Measurements from ENCODE around the gene TNP2. TPM values are rescaled to one million over a fixed set of nuclear protein-coding genes. Genes with fewer than 3 reads are reported as not detected.
"Not testable (repeated sequence)": the region's sequence is repeated elsewhere in the genome, so short reads cannot be mapped to it uniquely, and the experiment has no call there.

The TNP2 gene
- polyA plus RNA-seq, 3 donors = not detected

GRCh38 chr16:11290102-11290893 is 21.2 kb upstream of the TNP2 start:
- H4K20me1 ChIP-seq (ENCODE audit: insufficient read depth, low read length) = no peaks in the 10 kb centered on the region
- H3K9me3 Mint-ChIP-seq = peaks cover 0 to 5% (median 0%) of the 10 kb centered on the region in 7 donors

GRCh38 chr16:11289696-11290095 is 20.6 kb upstream of the TNP2 start:
- H3K36me3 Mint-ChIP-seq; H3K36me3 ChIP-seq (replicated peaks in 1 of 2; ENCODE audit: control insufficient read depth in 1 of 2, insufficient read depth in 2 of 2, low read length in 2 of 2); H4K20me1 ChIP-seq (ENCODE audit: insufficient read depth, low read length); DNase-seq; H3K9ac ChIP-seq (ENCODE audit: insufficient read depth, low read length, poor library complexity, severe bottlenecking); H3K27ac ChIP-seq (ENCODE audit: low read depth in 1 of 2, low read length in 2 of 2); H3K27me3 ChIP-seq (ENCODE audit: control insufficient read depth in 2 of 2, insufficient read depth in 2 of 2, low read length in 2 of 2); H3K4me2 ChIP-seq (replicated peaks; ENCODE audit: extremely low read depth, low read length, poor library complexity, severe bottlenecking); intact Hi-C loops (cut with micrococcal nuclease); H3K4me1 ChIP-seq (ENCODE audit: control insufficient read depth in 1 of 2, insufficient read depth in 2 of 2, low read length in 2 of 2); H2AFZ ChIP-seq (ENCODE audit: insufficient read depth, low read depth, low read length, poor library complexity, severe bottlenecking); H3K79me2 ChIP-seq (ENCODE audit: insufficient read depth, low read length); H3K4me3 ChIP-seq (replicated peaks in 1 of 3; ENCODE audit: low read depth in 2 of 3, low read length in 3 of 3); H3K4me1 Mint-ChIP-seq; H3K9me3 Mint-ChIP-seq; H3K9me3 ChIP-seq (replicated peaks in 1 of 2; ENCODE audit: control insufficient read depth in 1 of 2, insufficient read depth in 1 of 2, low read length in 2 of 2): not testable (repeated sequence)
- Mint-ChIP-seq H3K4me3 (peak overlapping the region in 1 of 2 donors; percentile 23), H3K27me3 (ENCODE audit: low read depth in 3 of 3) (peaks cover 39 to 48% (median 45%) of the 10 kb centered on the region in 3 donors), H3K27ac (peak overlapping the region in 1 of 7 donors; percentile 27)
- no CpG with 5 or more reads among the region's 4 CpGs for WGBS (ENCODE audit: insufficient coverage)

More at GRCh38 chr16:11290102-11290893, 21.2 kb upstream of the TNP2 start:
- no peak for DNase-seq
- peaks cover 8% of the 10 kb centered on the region for H3K4me1 Mint-ChIP-seq
- H3K4me2 ChIP-seq (replicated peaks; ENCODE audit: extremely low read depth, low read length, poor library complexity, severe bottlenecking) = no peak overlapping the region
- no peaks in the 10 kb centered on the region for H3K36me3 ChIP-seq (replicated peaks in 1 of 2; ENCODE audit: control insufficient read depth in 1 of 2, insufficient read depth in 2 of 2, low read length in 2 of 2)
- H3K4me3 ChIP-seq (replicated peaks in 1 of 3; ENCODE audit: low read depth in 2 of 3, low read length in 3 of 3) = no peak overlapping the region
- WGBS (ENCODE audit: insufficient coverage) = 92% methylated on average over 7 of the region's 8 CpGs
- no peaks in the 10 kb centered on the region for H3K9me3 ChIP-seq (replicated peaks in 1 of 2; ENCODE audit: control insufficient read depth in 1 of 2, insufficient read depth in 1 of 2, low read length in 2 of 2)
- peaks cover 38 to 50% (median 41%) of the 10 kb centered on the region in 3 donors for H3K27me3 Mint-ChIP-seq (ENCODE audit: low read depth in 3 of 3)
- H3K36me3 Mint-ChIP-seq = peaks cover 0 to 4% of the 10 kb centered on the region in 2 donors
- no peak overlapping the region for H3K9ac ChIP-seq (ENCODE audit: insufficient read depth, low read length, poor library complexity, severe bottlenecking)
- H3K27me3 ChIP-seq (ENCODE audit: control insufficient read depth in 2 of 2, insufficient read depth in 2 of 2, low read length in 2 of 2) = peaks cover 0 to 2% of the 10 kb centered on the region in 2 donors
- H3K27ac Mint-ChIP-seq = no peak overlapping the region
- intact Hi-C loops (cut with micrococcal nuclease) = no loop called here
- no peak for TF ChIP-seq CTCF (IDR thresholded peaks at IDR 0.05)
- H3K79me2 ChIP-seq (ENCODE audit: insufficient read depth, low read length) = no peaks in the 10 kb centered on the region
- H2AFZ ChIP-seq (ENCODE audit: insufficient read depth, low read depth, low read length, poor library complexity, severe bottlenecking) = no peak overlapping the region
- H3K4me3 Mint-ChIP-seq = no peak overlapping the region
- H3K4me1 ChIP-seq (ENCODE audit: control insufficient read depth in 1 of 2, insufficient read depth in 2 of 2, low read length in 2 of 2) = peaks cover 0 to 6% of the 10 kb centered on the region in 2 donors
- no peak overlapping the region for H3K27ac ChIP-seq (ENCODE audit: low read depth in 1 of 2, low read length in 2 of 2)

All from CD14-positive monocyte (primary cell).